ENCODE measurements around the gene PWP2. TPM values are rescaled to one million over a fixed set of nuclear protein-coding genes. Genes with fewer than 3 reads are reported as not detected.

The PWP2 gene
- total and polyA plus RNA-seq, 4 donors: 0.66 to 8.4 (median 2.7) TPM

- WGBS: 83% methylated on average over 9 of the region's 9 CpGs
- Histone ChIP-seq H3K27me3 (ENCODE audit: control insufficient read depth in 4 of 4, insufficient read depth in 4 of 4, low read length in 3 of 4) (no peaks in the 10 kb centered on the region), H3K36me3 (ENCODE audit: control insufficient read depth in 4 of 4, insufficient read depth in 3 of 4, low read depth in 1 of 4, low read length in 3 of 4) (peaks cover 0 to 42% (median 28%) of the 10 kb centered on the region in 4 donors), H3K4me3 (ENCODE audit: low read depth in 1 of 3, low read length in 3 of 3) (no peak overlapping the region), H3K9me3 (ENCODE audit: control insufficient read depth in 4 of 4, low read length in 3 of 4) (no peaks in the 10 kb centered on the region), H3K9ac (ENCODE audit: low read depth in 1 of 2, low read length in 2 of 2) (no peak overlapping the region), H3K4me1 (ENCODE audit: control insufficient read depth in 4 of 4, insufficient read depth in 4 of 4, low read length in 3 of 4) (no peaks in the 10 kb centered on the region), H3K27ac (ENCODE audit: low read depth in 1 of 2, low read length in 2 of 2) (no peak overlapping the region)
- DNase-seq (ENCODE audit: low spot score): no peak
- TF ChIP-seq YY1 (IDR thresholded peaks at IDR 0.05) (no peak), REST (IDR thresholded peaks at IDR 0.05) (no peak), FOXA2 (IDR thresholded peaks at IDR 0.05) (no peak), FOXA1 (IDR thresholded peaks at IDR 0.05) (no peak), HNF4A (conservative IDR thresholded peaks at IDR 0.05) (no peak), GABPA (IDR thresholded peaks at IDR 0.05 in 1 of 2, conservative IDR thresholded peaks at IDR 0.05 in 1 of 2) (no peak), NR2F2 (IDR thresholded peaks at IDR 0.05) (no peak), CTCF (IDR thresholded peaks at IDR 0.05; ENCODE audit: low read depth, low read length, missing input control) (no peak), MAX (IDR thresholded peaks at IDR 0.05) (no peak), ATF3 (IDR thresholded peaks at IDR 0.05) (no peak), EGR1 (IDR thresholded peaks at IDR 0.05; ENCODE audit: low read depth in 2 of 2) (no peak), HNF4G (IDR thresholded peaks at IDR 0.05) (no peak)
Observed at GRCh38 chr21:44065428-44065827, 41.8 kb upstream of the PWP2 start.

GRCh38 chr21:44066116-44066515 is 41.1 kb upstream of the PWP2 start:
- H3K4me1 ChIP-seq (ENCODE audit: control insufficient read depth in 4 of 4, insufficient read depth in 4 of 4, low read length in 3 of 4): no peaks in the 10 kb centered on the region
- 95% methylated on average over 10 of the region's 10 CpGs for WGBS
- H3K27ac ChIP-seq (ENCODE audit: low read depth in 1 of 2, low read length in 2 of 2): no peak overlapping the region
- no peaks in the 10 kb centered on the region for H3K27me3 ChIP-seq (ENCODE audit: control insufficient read depth in 4 of 4, insufficient read depth in 4 of 4, low read length in 3 of 4)
- peaks cover 0 to 47% (median 31%) of the 10 kb centered on the region in 4 donors for H3K36me3 ChIP-seq (ENCODE audit: control insufficient read depth in 4 of 4, insufficient read depth in 3 of 4, low read depth in 1 of 4, low read length in 3 of 4)
- TF ChIP-seq ATF3 (IDR thresholded peaks at IDR 0.05): no peak
- TF ChIP-seq REST (IDR thresholded peaks at IDR 0.05): no peak
- no peak for TF ChIP-seq NR2F2 (IDR thresholded peaks at IDR 0.05)
- H3K4me3 ChIP-seq (ENCODE audit: low read depth in 1 of 3, low read length in 3 of 3): no peak overlapping the region
- H3K9ac ChIP-seq (ENCODE audit: low read depth in 1 of 2, low read length in 2 of 2): no peak overlapping the region
- no peak for DNase-seq (ENCODE audit: low spot score)
- H3K9me3 ChIP-seq (ENCODE audit: control insufficient read depth in 4 of 4, low read length in 3 of 4): no peaks in the 10 kb centered on the region

Data from liver (tissue), 9 donors.